Measurements from ENCODE around the gene MT1E. TPM values are rescaled to one million over a fixed set of nuclear protein-coding genes. Genes with fewer than 3 reads are reported as not detected.
A peak's percentile ranks its signal among the peaks of the same experiment; 100 is the strongest.
"Not testable (repeated sequence)": the region's sequence is repeated elsewhere in the genome, so short reads cannot be mapped to it uniquely, and the experiment has no call there.

MT1E gene
- total RNA-seq, 2 donors from 2014 or later = 5.5 TPM; not detected in 1

GRCh38 chr16:56672761-56673536 is 47.4 kb downstream of the MT1E start:
- 92 to 95% methylated on average over 10 to 11 of the region's 11 CpGs for WGBS, 2 experiments (ENCODE audit: insufficient coverage in 1 of 2, insufficient read length in 1 of 2)
- H3K27me3 ChIP-seq (ENCODE audit: control insufficient read depth, insufficient read depth, low read length, poor library complexity, severe bottlenecking) = peaks cover 92% of the 10 kb centered on the region
- H3K9me3 ChIP-seq (ENCODE audit: control insufficient read depth, low read length) = no peaks in the 10 kb centered on the region
- no peaks in the 10 kb centered on the region for H3K9me3 Mint-ChIP-seq
- no peak overlapping the region for H3K4me3 ChIP-seq (ENCODE audit: low read length)
- DNase-seq = no peak
- H3K27ac Mint-ChIP-seq = no peak overlapping the region
- H3K36me3 Mint-ChIP-seq (ENCODE audit: low read depth) = no peaks in the 10 kb centered on the region
- no peak overlapping the region for H3K27ac ChIP-seq (ENCODE audit: low read depth, low read length)
- no peaks in the 10 kb centered on the region for H3K36me3 ChIP-seq (ENCODE audit: control insufficient read depth, insufficient read depth, low read length)
- H3K4me3 Mint-ChIP-seq = no peak overlapping the region
- no peak overlapping the region for H3K9ac ChIP-seq (ENCODE audit: extremely low read depth, low read length, poor library complexity, severe bottlenecking)
- H3K4me1 ChIP-seq (ENCODE audit: control insufficient read depth, insufficient read depth, low read length) = no peaks in the 10 kb centered on the region
- peaks cover 21% of the 10 kb centered on the region for H3K4me1 Mint-ChIP-seq
- peaks cover 88% of the 10 kb centered on the region for H3K27me3 Mint-ChIP-seq (ENCODE audit: insufficient read depth)
- TF ChIP-seq CTCF (conservative IDR thresholded peaks at IDR 0.05) = no peak

GRCh38 chr16:56673921-56674320 is 48.3 kb downstream of the MT1E start:
- no peaks in the 10 kb centered on the region for H3K36me3 Mint-ChIP-seq (ENCODE audit: low read depth)
- H3K4me1 ChIP-seq (ENCODE audit: control insufficient read depth, insufficient read depth, low read length) = no peaks in the 10 kb centered on the region
- H3K9me3 Mint-ChIP-seq = no peaks in the 10 kb centered on the region
- no peaks in the 10 kb centered on the region for H3K9me3 ChIP-seq (ENCODE audit: control insufficient read depth, low read length)
- peaks cover 80% of the 10 kb centered on the region for H3K27me3 Mint-ChIP-seq (ENCODE audit: insufficient read depth)
- peak; percentile 84 for TF ChIP-seq CTCF (conservative IDR thresholded peaks at IDR 0.05)
- H3K27ac Mint-ChIP-seq = no peak overlapping the region
- 42 to 46% methylated on average over 12 of the region's 12 CpGs for WGBS, 2 experiments (ENCODE audit: insufficient coverage in 1 of 2, insufficient read length in 1 of 2)
- no peak overlapping the region for H3K9ac ChIP-seq (ENCODE audit: extremely low read depth, low read length, poor library complexity, severe bottlenecking)
- peaks cover 88% of the 10 kb centered on the region for H3K27me3 ChIP-seq (ENCODE audit: control insufficient read depth, insufficient read depth, low read length, poor library complexity, severe bottlenecking)
- no peak overlapping the region for H3K4me3 Mint-ChIP-seq
- H3K4me1 Mint-ChIP-seq = peaks cover 19% of the 10 kb centered on the region
- no peak overlapping the region for H3K4me3 ChIP-seq (ENCODE audit: low read length)
- no peaks in the 10 kb centered on the region for H3K36me3 ChIP-seq (ENCODE audit: control insufficient read depth, insufficient read depth, low read length)
- no peak overlapping the region for H3K27ac ChIP-seq (ENCODE audit: low read depth, low read length)
- DNase-seq = peak; percentile 86

- H3K4me3 Mint-ChIP-seq = peak overlapping the region; percentile 64
- H3K9me3 ChIP-seq (ENCODE audit: control insufficient read depth, low read length); H3K27ac ChIP-seq (ENCODE audit: low read depth, low read length); H3K36me3 ChIP-seq (ENCODE audit: control insufficient read depth, insufficient read depth, low read length); H3K36me3 Mint-ChIP-seq (ENCODE audit: low read depth); H3K4me1 ChIP-seq (ENCODE audit: control insufficient read depth, insufficient read depth, low read length); DNase-seq; H3K9ac ChIP-seq (ENCODE audit: extremely low read depth, low read length, poor library complexity, severe bottlenecking); H3K27ac Mint-ChIP-seq; H3K4me3 ChIP-seq (ENCODE audit: low read length); H3K9me3 Mint-ChIP-seq: not testable (repeated sequence)
- peaks cover 74% of the 10 kb centered on the region for H3K27me3 Mint-ChIP-seq (ENCODE audit: insufficient read depth)
- H3K4me1 Mint-ChIP-seq = peaks cover 19% of the 10 kb centered on the region
- 74 to 79% methylated on average over 6 of the region's 6 CpGs for WGBS, 2 experiments (ENCODE audit: insufficient coverage in 1 of 2, insufficient read length in 1 of 2)
- peaks cover 88% of the 10 kb centered on the region for H3K27me3 ChIP-seq (ENCODE audit: control insufficient read depth, insufficient read depth, low read length, poor library complexity, severe bottlenecking)
Observed at GRCh38 chr16:56674570-56674969, 49.0 kb downstream of the MT1E start.
